ENCODE data around the gene ATP6V1A.
"Not testable (repeated sequence)": the region's sequence is repeated elsewhere in the genome, so short reads cannot be mapped to it uniquely, and the experiment has no call there.

Gene ATP6V1A

DNA sequence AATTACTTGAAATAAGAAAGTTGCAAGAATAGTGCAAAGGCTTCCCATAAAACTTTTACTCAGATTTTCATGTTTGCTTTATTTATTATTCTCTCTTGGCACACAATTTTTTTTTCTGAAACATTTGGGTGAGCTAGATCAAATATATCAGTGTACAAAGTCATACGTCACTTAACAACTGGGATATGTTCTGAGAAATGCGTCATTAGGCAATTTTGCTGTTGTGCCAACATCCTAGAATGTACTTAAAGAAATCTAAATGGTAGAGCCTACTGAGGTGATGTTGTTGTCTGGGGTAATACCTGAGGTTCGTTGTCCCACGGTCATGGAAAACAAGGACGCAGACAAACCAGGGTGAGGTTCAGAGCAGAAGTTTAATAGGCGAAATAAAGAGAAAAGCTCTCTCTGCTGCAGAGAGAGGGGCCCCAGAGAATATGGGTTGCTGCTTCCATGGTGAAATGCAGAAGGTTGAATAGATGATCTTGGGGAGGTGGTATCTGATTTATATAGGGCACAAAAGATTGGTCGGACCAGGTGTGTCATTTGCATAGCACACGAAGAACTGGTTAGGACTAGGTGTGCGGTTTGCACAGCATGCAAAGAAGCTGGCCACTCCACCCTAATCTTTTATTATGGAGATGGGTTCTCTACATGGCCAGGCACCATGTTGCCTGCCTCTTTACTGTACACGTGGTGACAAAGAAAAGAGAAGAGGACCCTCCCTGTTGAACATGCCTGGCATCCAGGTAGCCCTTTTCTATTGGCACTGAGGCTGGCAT, 82.9 kb downstream of the ATP6V1A start:
- no peak for DNase-seq (ENCODE audit: low spot score)

DNA sequence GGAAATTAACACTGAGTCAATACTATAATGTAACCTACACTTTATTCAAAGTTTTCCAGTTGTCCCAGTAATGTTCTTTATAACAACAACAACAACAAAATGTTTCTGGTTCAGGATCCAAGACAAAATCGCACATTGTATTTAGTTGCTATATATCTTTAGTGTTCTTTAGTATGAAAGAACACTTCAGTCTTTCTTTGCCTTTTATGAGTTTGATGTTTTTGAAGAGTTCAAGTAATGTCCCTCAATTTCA, 84.2 kb downstream of the ATP6V1A start:
- DNase-seq (ENCODE audit: low spot score) = no peak

DNA sequence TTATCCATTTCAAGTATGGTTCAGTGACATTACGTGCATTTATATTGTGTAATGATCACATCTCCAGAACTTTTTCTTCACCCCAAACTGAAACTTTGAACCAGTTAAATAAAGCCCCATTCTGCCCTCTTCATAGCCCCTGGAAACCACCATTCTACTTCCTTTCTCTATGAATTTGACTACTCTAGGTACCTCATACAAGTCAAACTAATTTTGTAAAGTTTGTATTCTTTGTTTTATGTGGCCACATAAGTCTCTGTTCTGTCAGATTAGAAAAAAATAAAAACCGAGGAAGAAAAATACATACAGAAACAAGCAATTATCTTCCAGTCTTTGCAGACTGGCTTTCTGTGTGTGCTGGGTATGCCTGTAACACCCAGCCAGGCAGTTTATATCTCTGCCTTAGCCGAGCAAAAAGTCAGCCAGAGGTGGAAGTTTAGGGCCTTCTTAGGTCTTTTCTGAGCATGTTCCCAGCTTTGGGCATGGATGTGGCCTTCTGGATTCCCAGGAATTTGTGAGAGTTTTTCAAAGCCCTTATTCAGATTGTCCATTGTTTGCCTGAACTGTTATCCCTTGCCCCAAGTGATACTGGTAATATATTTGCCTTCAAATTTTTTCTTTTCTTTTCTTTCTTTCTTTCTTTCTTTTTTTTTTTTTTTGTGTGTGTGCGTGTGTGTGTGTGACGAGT, 85.8 kb downstream of the ATP6V1A start:
- DNase-seq (ENCODE audit: low spot score) = no peak

DNA sequence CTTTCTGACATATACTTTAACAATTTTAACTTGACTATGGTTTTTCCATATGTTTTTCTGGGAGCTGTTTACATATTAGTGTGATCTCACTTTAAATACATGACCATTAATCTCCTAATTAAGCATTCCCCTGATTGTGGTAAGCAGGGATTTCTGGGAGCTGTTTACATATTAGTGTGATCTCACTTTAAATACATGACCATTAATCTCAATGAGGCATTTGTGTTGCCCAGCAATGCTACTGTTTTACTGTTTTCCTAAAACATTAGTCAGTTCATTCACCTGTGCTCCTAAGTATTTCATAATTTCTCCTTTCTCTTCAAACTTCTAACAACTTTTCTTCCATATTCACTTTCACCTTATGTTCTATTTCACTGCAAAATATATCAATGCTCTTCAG, 88.1 kb downstream of the ATP6V1A start:
- no peak for DNase-seq (ENCODE audit: low spot score)

DNA sequence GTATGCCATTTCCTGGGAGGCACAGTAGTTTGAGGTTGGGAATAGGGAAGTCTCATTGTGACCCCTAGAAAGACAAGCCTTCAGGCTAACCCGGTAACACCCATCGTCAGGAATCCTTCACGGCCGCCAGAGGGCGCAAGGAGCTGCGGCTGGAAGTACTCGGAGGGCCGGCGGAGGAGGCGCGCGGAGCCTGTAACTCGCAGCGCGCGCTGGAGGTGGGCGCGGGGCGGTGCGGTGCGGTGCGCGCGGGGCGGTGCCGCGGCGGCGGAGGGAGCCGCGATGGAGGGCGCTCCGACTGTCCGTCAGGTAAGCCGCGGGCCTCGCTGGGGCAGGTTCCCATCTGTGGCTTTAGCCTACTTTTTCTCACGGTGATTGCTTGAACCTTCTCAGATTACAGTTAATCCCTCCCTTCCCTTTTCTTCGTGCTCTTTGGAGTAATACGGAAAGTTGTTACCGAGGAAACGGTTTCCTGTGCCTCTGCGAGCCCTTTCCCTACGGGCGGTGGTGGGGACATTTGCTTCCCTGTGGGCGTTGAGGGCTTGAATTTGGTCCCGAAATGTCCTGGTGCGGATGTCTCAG, 91.9 kb downstream of the ATP6V1A start, which contains the start of gene GRAMD1C:
Gene GRAMD1C, plus strand, starts transcription at position 158 of the 579 bp plus-strand sequence. Its CDS starts 122 bp downstream, at position 280.
- peak; percentile 82 for DNase-seq (ENCODE audit: low spot score)

GRCh38 chr3:113839551-113839950, 92.7 kb downstream of the ATP6V1A start:
- DNase-seq (ENCODE audit: low spot score) = no peak

GRCh38 chr3:113844622-113845222, 97.9 kb downstream of the ATP6V1A start:
- peak; percentile 36 for DNase-seq (ENCODE audit: low spot score)

DNA sequence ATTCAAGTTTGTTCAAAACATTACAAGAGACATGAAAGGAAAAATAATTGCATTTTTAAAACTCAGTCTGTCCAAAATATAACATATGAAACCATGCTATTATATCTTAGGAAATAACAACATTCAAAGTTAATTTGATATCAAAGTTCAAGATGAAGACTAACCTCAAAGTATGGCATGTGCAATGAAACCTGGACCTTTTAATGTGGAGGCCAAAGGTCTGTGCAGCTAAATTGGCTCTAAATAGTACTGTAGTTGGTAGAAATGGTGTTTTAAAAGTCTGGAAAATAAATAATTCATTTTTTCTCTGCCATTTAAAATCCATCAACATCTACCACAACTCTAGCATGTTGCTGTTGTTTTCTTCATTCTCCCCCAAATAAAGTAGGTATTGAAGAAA, 100.4 kb downstream of the ATP6V1A start:
- no peak for DNase-seq (ENCODE audit: low spot score)

- no peak for DNase-seq (ENCODE audit: low spot score)
Observed at GRCh38 chr3:113847664-113848461, 101.0 kb downstream of the ATP6V1A start.

DNA sequence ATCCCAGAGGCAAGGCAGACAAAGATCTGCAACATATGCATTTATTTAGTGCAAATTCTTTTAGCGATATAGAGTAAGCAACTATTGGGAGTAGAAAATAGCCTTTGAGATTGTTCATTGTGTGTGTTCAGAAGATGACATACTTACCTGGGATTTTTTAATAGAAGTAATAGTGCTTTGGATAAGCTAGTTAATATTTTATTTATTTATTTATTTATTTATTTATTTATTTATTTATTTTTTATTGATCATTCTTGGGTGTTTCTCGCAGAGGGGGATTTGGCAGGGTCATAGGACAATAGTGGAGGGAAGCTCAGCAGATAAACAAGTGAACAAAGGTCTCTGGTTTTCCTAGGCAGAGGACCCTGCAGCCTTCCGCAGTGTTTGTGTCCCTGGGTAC, 102.2 kb downstream of the ATP6V1A start:
- DNase-seq (ENCODE audit: low spot score) = not testable (repeated sequence)

GRCh38 chr3:113849841-113850240, 103.0 kb downstream of the ATP6V1A start:
- DNase-seq (ENCODE audit: low spot score) = not testable (repeated sequence)

DNA sequence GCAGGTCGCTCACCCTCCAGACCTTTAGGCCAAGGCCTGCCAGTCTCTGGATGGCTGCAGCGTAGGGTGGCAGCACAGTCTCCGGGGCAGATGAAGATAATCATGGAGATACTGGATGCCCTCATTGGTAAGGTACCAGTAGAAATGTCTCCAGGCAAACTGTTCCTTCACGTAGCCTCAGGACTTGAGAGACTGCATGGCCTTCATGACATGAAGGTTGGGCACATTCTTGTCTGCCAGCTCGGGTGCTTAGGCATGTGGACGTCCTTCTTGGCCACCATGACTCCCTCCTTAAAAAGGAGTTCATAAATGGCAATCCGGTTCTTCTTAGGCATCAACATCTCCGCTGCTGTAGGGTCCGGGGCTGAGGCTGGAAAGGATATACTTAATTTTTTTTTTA, 103.6 kb downstream of the ATP6V1A start:
- not testable (repeated sequence) for DNase-seq (ENCODE audit: low spot score)

- no peak for DNase-seq (ENCODE audit: low spot score)
Observed at GRCh38 chr3:113852506-113852905, 105.7 kb downstream of the ATP6V1A start.

All from germinal center (tissue), 1 donor.